HG03097 (cell line): Measurements from ENCODE around the gene MRPS23.

Experiments used
- ATAC-seq: cut with Tn5 transposase; IDR thresholded peaks from one replicate; pipeline ENCODE4 v1.9.1; 2021; ENCODE audit not compliant: unreplicated experiment, low FRiP score

MRPS23 gene

GRCh38 chr17:57803021-57803420 is 46.8 kb downstream of the MRPS23 start:
- ATAC-seq = no peak

DNA sequence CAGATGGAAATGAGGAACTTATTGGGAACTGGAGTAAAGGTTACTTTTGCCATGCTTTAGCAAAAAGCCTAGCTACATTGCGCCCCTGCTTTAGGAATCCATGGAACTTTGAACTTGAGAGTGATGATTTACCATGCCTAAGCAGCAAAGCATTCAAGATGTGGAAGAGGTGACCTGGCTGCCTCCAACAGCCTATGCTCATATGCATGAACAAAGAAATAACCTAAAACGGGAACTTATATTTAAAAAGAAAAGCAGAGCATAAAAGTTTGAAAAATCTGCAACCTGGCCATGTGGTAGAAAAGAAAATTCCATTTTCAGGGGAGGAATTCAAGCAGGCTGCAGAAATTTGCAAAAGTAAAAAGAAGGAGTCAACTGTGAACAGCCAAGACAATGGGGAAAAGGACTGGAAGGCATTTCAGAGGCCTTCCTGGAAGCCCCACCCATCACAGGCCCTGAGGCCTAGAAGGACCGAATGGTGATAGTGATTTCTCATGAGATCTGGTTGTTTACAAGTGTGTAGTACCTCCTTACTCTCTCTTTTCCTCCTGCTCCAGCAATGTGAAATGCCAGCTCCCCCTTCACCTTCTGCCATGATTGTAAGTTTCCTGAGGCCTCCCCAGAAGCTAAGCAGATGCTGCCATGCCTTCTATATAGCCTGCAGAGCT is 48.7 kb downstream of the MRPS23 start:
- ATAC-seq = no peak

GRCh38 chr17:57794841-57795240 is 55.0 kb downstream of the MRPS23 start:
- ATAC-seq = no peak

DNA sequence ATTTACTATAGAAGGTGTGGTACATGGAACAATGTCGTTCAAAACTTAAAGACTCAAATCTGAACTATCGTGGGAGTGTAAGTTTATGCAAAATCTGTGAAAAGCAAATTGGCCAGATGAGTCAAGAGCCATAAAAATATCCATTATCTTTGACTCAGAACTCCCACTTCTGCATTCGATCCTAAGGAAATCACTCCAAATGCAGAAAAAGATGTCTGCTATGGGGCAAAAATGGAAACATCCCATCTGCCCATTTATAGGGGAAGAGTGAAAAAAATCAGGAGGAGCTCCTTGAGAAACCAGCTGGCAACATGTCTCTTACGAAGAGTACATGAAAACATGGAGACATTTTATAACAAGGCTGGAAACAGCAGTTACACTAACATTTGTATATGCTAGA is 61.1 kb downstream of the MRPS23 start:
- ATAC-seq = no peak

GRCh38 chr17:57785022-57785421 is 64.8 kb downstream of the MRPS23 start:
- ATAC-seq = no peak
